AG04450 (cell line): Measurements from ENCODE around the gene PPP2R5B. TPM values are rescaled to one million over a fixed set of nuclear protein-coding genes. Genes with fewer than 3 reads are reported as not detected.

Experiments
- CTCF ChIA-PET: fragments of 300-600, 350-600 bp; formaldehyde crosslinking; extraction: SDS; loops from one replicate; lab custom pipeline; 2022; ENCODE audit warnings: antibody characterized with exemption, inconsistent platforms; lab: Charles Lee
- POLR2A ChIA-PET: fragments of 350-600 bp; formaldehyde crosslinking; extraction: SDS; loops from one replicate; lab custom pipeline; 2021; ENCODE audit warnings: antibody characterized with exemption, inconsistent platforms; lab: Yijun Ruan, JAX
- DNase-seq: peaks from one replicate; pipeline ENCODE4 v3.0.0-alpha.2; 2011; ENCODE audit warnings: low read depth, low spot score
- H3K27ac ChIP-seq: one replicate; pipeline ENCODE4 v1.5.1; 2012; ENCODE audit warnings: low read depth, low read length, control low read depth
- H3K27me3 ChIP-seq: one replicate; pipeline ENCODE4 v1.6.0; 2012; ENCODE audit warnings: low read length; ENCODE audit not compliant: control insufficient read depth, insufficient read depth
- H3K4me3 ChIP-seq: 2 replicates; pipeline ENCODE4 v1.5.1; 2011; ENCODE audit warnings: mild to moderate bottlenecking, low read depth, low read length, control low read depth
- H3K9me3 ChIP-seq: 2 replicates; pipeline ENCODE4 v1.5.1; 2012; ENCODE audit warnings: low read length; ENCODE audit not compliant: control insufficient read depth, insufficient read depth
- polyA plus RNA-seq: library from polyadenylated mRNA; depleted of rRNA; stranded (reverse); fragments of >200 nt; gene quantifications from 2 replicates; pipeline ENCODE4 v1.2.3, GENCODE V29; 2011
- TF ChIP-seq, protein P1 (sequence below): IDR thresholded peaks from 2 replicates; pipeline ENCODE4 v1.5.1; 2011; ENCODE audit warnings: low read depth, low read length, control low read depth, inconsistent platforms

PPP2R5B gene
- polyA plus RNA-seq, 1 experiment, result 11.2 TPM

DNA sequence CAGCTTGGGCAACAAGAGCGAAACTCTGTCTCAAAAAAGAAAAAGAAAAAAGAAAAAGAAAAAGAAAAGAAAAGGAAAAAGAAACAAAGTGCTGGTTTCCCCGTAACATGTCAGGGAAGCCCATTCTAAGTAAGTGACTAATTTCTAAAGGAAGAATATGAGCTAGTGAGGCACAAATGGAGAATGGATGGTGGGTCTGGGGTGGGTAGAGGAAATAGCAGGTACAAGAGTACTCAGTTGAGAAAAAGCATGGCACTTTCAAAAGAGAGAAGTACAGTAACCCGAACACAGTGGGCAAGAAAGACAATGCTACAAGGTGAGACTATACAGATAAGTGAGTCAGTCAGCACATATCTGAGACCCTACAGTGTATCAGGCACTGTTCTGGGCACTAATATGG lies 42.9 kb downstream of the PPP2R5B start:
- H3K9me3 ChIP-seq, result peaks cover 8% of the 10 kb centered on the region; the same call in 1 of the 2 replicates
- TF ChIP-seq, protein P1, sequence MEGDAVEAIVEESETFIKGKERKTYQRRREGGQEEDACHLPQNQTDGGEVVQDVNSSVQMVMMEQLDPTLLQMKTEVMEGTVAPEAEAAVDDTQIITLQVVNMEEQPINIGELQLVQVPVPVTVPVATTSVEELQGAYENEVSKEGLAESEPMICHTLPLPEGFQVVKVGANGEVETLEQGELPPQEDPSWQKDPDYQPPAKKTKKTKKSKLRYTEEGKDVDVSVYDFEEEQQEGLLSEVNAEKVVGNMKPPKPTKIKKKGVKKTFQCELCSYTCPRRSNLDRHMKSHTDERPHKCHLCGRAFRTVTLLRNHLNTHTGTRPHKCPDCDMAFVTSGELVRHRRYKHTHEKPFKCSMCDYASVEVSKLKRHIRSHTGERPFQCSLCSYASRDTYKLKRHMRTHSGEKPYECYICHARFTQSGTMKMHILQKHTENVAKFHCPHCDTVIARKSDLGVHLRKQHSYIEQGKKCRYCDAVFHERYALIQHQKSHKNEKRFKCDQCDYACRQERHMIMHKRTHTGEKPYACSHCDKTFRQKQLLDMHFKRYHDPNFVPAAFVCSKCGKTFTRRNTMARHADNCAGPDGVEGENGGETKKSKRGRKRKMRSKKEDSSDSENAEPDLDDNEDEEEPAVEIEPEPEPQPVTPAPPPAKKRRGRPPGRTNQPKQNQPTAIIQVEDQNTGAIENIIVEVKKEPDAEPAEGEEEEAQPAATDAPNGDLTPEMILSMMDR, result no peak
- H3K27ac ChIP-seq, result no peak overlapping the region
- no peak overlapping the region for H3K4me3 ChIP-seq
- POLR2A ChIA-PET, result no interaction called here
- no peak for DNase-seq
- CTCF ChIA-PET, result no interaction called here
- peaks cover 3% of the 10 kb centered on the region for H3K27me3 ChIP-seq

GRCh38 chr11:64969209-64969608 lies 44.7 kb downstream of the PPP2R5B start:
- Histone ChIP-seq H3K27me3 (no peaks in the 10 kb centered on the region), H3K9me3 (peaks cover 8% of the 10 kb centered on the region; the same call in 1 of the 2 replicates), H3K4me3 (no peak overlapping the region), H3K27ac (no peak overlapping the region)
- CTCF ChIA-PET, result no interaction called here
- peak; percentile 7 for DNase-seq
- POLR2A ChIA-PET, result no interaction called here
- TF ChIP-seq, protein P1, result no peak

DNA sequence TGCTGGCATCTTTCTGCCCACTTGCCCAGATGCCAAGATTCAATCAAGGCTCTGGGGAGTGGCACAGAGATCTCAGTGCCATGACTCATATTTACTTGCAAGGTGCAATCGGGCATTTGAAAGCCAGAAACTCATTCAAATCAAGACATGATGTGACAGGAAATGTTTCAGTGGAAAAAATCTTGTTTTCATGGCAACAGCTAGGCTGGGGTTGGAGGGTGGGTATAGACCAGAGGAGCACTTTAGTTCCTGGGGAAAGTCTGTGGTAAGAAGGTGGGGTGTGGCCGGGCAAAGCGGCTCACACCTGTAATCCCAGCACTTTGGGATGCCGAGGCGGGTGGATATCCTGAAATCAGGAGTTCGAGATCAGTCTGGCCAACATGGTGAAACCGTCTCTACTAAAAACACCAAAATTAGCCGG lies 46.3 kb downstream of the PPP2R5B start:
- ChIA-PET CTCF (no interaction called here), POLR2A (no interaction called here)
- H3K4me3 ChIP-seq, result no peak overlapping the region
- no peak overlapping the region for H3K27ac ChIP-seq
- peaks cover 8% of the 10 kb centered on the region; the same call in 1 of the 2 replicates for H3K9me3 ChIP-seq
- TF ChIP-seq, protein P1, result no peak
- no peaks in the 10 kb centered on the region for H3K27me3 ChIP-seq
- no peak for DNase-seq

- H3K27me3 ChIP-seq, result no peaks in the 10 kb centered on the region
- TF ChIP-seq, protein P1, result no peak
- H3K27ac ChIP-seq, result no peak within 1 kb of the TSS
- peaks cover 8% of the 10 kb centered on the region; the same call in 1 of the 2 replicates for H3K9me3 ChIP-seq
- peak within 1 kb of the TSS; percentile 45 for H3K4me3 ChIP-seq
- POLR2A ChIA-PET, result interaction anchor here (0.6 kb wide), 1 partner anchor 1318 kb away, joined by 4 read pairs; the partner anchor contains the start of gene YIF1A
- peak; percentile 30 for DNase-seq
- CTCF ChIA-PET, result interaction anchor here (0.7 kb wide), 1 partner anchor 25 kb away, joined by 4 read pairs; the partner anchor contains the start of gene BATF2
These were observed 47.1 kb downstream of the PPP2R5B start, which contains the start of gene MAJIN for GRCh38 chr11:64971421-64972233. Gene MAJIN (minus strand): TSS chr11:64972108. CDS start chr11:64959405, 12,703 bp downstream.

- TF ChIP-seq, protein P1, result no peak
- CTCF ChIA-PET, result no interaction called here
- peaks cover 8% of the 10 kb centered on the region; the same call in 1 of the 2 replicates for H3K9me3 ChIP-seq
- no peak overlapping the region for H3K27ac ChIP-seq
- no peaks in the 10 kb centered on the region for H3K27me3 ChIP-seq
- DNase-seq, result no peak
- POLR2A ChIA-PET, result interaction anchor here (0.7 kb wide), 1 partner anchor 144 kb away, joined by 3 read pairs; no protein-coding TSS in a partner anchor
- H3K4me3 ChIP-seq, result no peak overlapping the region
These were observed 49.6 kb downstream of the PPP2R5B start for GRCh38 chr11:64974124-64974523.
